Activated CD8-positive, alpha-beta memory T cell treated with anti-CD3 and anti-CD28 coated beads for 24 hours (primary cell): Measurements from ENCODE around the gene VSNL1.

Experiments
- DNase-seq: peaks from one replicate; pipeline ENCODE4 v3.0.0-alpha.2; 2020

Gene VSNL1

DNA sequence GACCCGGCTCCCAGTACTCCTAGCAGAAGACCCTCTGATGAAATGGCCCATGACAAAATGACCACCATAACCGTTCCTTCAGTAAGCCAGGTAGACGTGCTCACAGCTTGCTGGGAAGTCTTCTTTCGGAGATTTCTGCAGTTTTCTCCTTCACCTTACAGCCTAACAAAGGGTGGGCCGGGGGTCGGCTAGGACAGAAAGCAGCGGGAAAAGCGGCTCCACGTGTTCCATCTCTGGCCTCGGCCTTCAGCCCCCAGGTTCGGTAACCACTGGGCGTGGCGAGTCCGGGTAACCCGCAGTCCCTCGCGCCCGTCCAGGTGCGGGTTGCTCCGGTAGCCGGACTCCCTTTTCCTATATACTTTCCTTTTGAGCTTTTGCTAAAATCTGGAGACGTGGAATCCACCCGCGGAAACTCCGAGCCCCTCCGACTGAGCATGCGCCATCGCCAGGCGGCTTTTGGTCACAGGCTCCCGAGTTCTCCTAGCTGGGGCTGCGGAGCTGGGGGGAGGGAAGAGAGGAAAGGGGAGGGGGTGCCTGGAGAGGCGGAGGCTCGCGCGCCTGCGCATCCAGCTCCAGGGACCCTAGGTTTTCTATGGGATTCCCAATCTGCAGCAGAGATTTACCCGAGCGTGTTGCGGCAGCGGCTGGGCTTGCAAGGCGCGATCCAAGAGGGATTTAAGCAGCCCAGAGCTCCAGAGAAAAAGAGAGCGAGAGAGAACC is at the start of gene VSNL1:
VSNL1 (plus strand) TSS at position 604 of the 720 bp plus-strand sequence. CDS start 51,379 bp downstream, outside the sequence.
- DNase-seq, result no peak

DNA sequence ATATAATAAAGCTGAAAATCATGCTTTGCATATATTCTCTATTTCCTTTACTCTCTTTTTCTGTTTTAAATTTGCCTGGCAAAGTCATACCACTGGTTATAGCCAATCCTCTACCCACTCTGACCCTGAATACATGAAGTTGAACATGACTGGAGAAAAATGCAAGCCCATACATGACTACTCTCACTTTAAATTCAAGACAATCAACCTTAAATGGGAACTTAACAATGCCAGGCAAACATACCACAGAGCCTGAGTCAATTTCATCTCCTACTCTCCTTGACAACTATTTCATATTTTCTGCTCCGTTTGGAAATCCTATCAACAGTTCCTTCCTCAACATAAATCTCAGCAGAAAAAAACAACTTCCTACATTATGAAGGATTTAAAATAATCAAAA is 44.9 kb upstream of the VSNL1 start:
- no peak for DNase-seq

DNA sequence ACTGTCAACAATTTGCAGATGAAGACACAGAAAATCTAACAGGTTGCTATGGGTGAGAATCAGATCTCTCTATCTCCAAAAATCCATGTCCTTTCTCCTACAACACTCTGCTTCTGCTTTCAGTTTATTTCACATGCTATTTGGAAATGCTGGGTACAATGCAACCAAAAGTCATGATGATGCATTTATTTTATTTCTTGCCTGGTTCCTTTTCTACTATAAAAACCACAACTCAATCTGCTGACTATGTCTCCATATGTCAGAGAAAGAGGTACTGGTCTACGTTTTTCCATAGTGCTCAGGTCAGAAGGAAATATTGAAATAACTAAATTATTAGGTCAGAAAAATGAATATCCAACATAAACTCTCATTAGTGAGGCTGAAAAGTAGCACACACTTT is 42.8 kb upstream of the VSNL1 start:
- DNase-seq, result no peak

DNA sequence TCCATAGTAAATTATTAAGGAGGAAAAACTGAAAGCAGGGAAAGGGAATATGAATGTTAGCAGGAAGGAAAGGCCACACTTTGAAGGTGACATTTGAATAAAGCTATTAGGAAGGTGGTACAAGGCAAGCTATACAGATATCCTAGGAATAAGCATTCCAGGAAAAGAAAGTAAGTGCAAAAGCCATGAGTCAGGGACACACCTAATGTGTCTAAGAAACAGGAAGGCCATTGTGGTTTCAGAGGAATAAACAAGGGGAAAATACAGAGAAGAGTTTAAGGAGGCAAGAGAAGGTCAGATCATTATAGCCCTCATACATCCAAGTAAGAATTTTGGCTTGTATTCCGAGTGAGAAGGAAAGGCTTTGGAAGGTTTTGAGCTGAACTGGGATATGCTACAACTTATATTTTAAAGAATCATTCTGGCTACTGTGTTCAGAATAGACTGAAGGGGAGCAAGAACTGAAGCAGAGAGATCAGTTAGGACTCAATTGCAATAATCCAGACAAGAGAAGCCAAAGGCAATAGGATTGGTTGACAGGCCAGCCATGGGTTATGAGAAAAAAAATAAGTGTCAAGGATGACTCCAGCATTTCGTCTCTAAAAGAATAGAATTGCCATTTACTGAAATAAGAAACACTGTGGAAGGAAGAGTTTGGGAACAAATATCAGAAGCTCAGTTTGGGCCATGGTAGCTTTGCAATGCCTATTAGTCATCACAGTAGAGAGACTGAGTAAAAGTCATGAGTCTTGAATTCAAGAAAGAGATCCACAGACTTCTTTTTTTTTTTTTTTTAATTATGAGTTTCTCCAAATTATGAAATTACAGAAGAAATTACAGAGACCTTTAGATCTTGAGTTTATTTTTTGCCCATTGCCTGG is 33.5 kb upstream of the VSNL1 start:
- DNase-seq, result no peak

DNA sequence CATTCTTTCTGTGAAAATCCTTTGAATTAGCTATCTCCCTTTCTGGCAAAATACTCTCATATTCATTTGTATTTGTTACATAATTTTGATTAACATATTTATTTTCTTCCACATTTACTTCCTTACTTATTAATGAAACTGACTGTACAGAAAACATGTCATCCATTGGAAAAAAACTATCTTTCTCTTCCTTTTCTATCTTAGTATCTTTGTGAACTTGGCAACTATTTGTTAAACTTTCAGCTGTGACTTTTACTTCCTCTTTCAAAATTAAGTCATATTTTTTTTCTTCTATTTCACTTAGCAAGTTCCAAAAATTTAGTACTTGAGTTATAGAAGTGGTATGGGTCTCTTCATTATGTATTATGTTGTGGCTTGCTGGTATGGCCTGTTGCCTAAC is 24.8 kb upstream of the VSNL1 start:
- DNase-seq, result no peak

DNA sequence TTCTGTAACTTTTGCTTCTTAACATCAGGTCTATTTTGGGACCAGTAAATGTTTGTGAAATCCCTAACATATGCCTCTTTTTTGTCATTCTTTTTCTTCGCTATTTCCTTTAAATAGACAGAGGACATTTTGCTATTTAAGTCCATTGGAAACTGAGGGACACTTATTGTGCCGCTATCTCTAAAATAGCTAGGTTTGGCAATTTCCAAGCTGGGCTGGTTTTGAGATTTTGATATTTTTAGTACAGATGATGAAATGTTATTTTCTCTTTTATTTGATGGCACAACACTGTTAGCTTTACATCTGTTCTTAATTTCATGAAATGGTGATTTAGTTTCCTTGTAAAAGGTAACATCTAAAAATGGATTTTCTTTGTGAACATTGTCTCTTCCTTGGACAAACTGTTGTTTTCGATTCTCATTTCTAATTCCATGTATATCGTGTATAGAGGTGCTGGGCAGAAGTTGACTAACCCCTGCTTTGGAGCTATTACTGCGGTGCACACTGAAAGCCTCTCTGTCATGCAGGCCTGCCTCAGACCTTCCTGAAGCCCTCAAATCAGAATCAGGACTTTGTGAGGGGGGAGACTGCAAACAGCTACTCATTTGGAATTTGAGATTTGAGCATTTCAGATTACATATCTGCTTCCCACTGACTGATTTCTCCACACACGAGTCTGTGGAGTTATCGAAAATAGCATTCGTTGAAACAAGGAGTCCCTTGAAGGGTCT is 22.9 kb upstream of the VSNL1 start:
- DNase-seq, result no peak

DNA sequence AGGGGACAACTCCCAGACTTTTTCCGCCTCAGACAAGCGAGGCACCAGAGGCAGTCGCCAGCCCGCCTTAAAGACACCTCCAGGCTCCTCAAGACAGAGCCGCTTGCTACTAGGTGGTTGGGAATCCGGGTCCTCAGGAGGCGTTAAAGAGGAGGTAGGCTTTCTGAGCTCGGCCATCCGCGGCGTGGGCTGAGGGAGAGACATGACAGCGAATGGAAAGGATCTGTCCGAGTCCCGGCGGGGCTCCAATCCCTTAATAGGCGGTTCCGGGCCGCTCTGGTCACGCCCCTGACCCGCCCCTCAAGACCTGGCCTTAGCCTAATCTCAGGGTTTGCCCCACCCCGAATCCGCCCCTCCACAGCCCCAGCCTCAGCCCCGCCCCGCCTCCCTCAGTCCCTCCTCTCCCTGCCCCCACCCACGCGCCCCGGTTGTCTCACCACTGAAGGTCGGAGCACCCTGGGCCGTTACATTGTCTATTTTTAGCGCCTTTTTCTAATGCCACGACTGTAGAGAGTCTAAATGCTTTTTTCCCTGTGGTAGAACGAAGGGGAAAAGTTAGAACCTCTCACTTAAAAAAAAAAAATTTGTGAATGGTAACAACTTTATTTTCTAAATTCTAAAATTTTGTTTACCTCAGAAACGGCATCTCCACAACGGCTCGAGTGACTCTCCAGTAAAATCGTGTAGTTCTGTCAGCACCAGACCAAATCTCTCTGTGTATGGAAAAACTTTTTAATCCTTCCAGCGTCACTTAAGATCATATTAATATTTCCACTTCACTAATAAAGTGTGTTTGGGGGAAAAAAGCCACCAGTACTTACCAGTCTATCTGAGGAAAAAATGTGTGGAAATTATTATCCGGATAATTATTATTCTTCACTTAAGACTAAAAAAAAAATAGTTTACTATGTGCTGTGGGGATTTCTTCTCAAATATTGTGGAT is 22.0 kb upstream of the VSNL1 start, which contains the start of gene RAD51AP2:
RAD51AP2 (minus strand) TSS at position 229 of the 943 bp plus-strand sequence; CDS start at position 204, 25 bp downstream.
- no peak for DNase-seq

DNA sequence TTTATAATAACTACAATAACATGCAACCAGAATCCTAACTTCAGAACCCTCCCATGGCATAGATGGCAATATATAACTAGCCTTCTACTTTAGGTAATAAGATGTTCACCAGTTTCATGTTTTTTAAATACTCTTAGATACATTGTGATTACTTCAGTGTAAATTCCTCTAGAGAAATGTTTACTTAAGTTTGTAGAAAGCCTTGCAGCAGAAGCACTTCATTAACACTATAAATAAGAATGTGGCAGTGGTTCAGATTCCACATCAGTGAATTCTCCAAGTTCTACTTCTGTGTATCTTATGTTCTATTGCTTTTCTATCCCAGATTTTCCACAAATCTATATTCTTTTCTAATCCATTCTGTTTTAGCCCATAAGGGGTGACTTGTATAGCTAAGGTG is 21.0 kb upstream of the VSNL1 start:
- DNase-seq, result no peak

DNA sequence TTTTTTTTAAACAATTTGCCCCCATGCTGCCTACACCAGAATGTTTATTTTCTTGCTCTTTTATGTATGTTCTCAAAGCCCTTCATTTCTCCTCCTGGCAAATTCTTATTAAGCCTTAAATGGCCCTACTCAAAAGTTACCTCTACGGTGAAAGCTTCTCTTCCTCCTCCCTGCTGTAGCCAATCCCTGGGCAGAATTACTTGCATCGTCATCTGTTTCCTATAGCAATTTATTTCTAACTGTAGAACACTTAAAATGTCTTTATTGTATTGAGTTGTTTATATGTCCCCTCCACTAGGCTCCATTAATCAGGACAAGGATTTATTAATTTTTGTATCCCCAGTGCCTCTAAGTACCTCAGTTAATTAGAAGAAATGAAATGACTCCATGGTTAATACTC is 19.7 kb upstream of the VSNL1 start:
- DNase-seq, result no peak

DNA sequence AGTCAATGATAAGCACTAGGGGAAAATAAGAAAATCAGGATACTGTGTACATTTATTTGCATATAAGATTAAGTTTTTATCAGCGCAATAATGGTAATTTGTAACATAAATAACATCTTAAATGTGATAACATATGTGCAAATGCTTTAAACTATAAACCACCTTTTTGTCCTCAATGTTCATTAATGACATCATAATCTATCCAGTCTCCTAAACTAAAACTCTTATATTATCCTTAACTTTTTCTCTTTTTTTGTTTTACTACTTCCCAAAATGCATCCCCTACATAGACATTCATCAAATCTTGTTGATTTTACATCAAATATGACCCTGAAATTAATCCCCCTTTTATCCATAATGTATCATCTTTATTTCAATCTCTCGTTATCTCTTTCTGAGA is 18.9 kb upstream of the VSNL1 start:
- no peak for DNase-seq

DNA sequence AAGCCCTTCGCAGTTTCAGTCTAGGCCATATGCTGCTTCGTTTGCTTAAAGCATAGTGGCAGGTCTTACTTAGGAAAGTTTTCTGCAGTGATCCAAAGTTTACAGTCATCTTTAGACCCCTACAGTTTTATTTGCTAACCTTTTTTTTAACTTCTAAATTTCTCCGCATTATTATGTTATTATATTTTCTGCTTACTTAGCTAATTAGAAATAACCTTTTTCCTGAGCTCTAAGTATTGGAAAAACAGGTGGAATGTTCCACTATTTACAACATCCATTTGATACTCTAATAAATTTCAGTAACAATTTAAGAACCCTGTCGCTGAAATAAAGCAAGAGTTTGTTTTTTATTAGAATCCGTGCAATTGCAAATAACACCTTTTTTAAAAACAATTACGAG is 18.2 kb upstream of the VSNL1 start:
- no peak for DNase-seq

DNA sequence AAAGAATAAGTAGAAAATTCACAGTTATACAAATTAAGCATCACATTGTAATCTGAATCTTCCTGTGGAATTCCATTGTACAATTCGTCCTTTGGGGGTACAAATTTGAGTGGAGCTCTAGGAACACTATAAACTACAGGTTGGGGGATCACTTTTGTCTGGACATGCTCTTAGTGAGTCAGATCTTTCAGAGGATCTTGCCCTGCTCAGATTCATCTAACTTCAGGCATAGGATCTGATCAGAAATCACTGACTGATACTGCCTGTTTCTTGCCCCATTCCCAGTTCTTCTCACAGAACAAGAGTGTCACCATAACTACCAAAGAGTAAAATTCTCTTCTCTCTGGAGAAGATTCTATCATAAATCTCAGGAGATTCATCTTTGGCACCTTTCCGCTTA is 10.7 kb upstream of the VSNL1 start:
- no peak for DNase-seq

DNA sequence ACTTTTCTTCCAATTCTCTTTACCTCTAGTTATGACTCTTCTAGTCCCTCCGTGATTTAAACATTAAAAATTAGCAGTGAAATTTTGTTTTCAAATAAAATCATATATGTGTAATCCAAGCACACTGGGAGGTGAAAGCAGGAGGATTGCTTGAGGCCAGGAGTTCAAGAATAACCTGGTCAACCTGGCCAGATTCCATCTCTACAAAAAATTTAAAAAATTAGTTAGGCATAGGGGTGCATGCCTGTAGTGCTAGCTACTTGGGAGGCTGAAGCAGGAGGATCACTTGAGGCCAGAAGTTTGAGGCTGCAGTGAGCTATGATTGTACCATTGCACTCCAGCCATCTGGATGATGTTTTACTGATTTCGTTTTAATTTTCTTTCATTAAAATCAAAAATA is 7.0 kb upstream of the VSNL1 start:
- no peak for DNase-seq

DNA sequence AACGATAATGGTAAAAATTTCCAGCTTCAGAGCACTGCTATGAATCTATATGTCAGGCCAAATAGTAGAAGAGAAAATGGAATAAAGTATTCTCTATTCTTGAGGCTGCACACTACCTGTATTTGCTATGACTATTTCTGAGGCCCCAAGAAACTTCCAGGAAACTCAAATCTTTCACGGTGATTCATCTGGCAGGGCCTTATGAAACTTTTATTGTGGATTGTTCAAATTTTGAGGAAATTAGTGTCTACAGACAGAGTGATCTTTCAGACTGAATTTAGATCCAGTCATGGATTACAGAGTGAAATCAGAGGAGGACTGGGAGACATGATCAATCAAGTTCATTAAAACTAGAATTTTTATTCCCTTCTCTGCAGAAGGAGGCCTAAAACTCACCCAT is 4.1 kb upstream of the VSNL1 start:
- DNase-seq, result no peak

DNA sequence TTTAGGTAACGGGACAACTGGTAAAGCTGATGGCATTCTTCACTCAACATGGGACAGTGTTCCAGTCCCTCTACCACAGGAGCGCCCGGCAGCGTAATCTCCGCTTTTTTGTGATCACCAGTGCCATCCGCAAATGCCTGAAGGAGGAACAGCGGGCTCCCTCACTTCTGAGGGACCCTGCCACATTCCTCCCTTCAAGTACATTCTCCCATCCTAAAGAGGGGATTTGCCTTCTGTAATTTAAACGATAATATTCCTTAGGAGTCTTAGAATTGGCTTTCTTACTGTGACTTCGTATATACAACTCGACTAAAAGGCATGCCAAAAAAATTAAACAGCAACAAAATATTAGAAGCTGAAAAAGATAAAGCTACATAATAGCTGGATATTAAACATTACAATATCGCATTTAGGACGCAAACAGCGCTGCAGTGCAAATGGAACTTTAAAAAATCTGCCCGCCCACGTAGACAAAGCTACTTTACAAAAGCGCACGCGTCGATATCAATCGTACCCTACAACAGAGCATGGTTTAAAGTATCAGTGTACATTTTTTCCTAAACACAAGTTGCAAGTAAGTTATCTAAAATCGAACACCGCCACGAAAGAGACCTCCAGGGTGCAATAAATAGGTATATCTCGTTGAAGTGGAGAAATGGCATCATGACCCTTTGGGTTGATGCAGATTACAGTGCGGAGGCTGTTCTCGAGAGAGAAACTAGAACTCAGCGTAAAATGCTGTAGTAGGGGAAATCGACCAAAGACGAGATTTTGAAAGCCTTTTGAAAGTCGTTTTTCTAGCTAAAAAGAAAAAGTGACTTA is 2.3 kb upstream of the VSNL1 start:
- no peak for DNase-seq

DNA sequence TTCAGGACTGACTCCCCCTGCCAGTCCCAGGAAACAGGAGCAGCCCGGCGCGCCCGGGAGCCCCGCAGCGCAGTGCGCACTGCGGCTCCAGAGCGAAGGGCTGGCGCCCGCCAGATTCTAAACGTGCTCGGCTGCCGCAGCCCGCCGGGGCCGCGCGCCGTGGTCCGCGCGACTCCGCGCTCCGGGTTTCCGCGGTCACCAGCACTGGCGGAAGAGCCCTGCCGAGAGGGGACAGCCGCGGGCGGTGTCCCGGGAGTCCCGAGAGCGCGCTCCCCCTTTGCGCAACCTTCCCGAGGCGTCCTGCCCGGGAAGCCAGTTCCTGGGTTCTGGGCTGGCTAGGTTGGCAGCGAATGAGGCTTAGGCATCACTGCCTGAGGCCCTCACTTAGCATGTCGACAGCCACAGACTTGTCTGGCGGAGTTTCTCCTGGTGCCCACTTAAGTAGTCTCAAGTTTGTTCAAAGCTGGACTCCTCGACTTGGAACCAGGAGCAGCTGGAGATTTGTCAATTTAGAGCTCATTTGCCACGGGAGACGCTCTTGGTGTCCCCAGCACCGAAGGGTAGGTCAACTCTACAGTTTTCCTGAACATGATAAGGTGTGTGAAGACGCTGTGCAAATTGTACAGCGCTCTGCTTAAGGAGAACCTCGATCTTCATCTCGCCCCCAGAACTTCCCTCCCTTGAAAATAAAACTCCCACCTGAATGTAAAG is 1.5 kb upstream of the VSNL1 start:
- no peak for DNase-seq

DNA sequence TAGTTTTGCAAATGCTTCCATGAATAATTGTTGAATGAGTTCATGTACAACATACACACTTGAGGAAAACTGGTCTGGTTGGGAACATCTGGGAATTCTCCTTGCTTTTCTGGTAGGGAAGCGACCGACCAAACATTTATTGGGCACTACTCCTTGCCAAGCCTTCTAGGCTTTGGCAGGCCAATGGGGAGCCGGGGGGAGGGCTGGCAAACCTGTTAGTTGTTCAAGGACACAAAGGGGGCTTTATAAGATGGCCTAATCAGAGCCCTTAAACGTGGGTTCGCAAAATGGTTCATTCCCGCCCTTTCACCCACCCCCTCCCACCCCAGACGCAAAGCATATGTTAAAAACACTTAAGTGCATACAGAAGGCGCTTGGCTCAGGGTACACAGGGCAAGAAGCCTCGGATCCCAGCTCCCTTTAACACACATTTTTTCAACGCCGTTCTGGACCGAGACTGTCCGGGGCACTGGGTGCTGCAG is 844 bp upstream of the VSNL1 start:
- no peak for DNase-seq

DNA sequence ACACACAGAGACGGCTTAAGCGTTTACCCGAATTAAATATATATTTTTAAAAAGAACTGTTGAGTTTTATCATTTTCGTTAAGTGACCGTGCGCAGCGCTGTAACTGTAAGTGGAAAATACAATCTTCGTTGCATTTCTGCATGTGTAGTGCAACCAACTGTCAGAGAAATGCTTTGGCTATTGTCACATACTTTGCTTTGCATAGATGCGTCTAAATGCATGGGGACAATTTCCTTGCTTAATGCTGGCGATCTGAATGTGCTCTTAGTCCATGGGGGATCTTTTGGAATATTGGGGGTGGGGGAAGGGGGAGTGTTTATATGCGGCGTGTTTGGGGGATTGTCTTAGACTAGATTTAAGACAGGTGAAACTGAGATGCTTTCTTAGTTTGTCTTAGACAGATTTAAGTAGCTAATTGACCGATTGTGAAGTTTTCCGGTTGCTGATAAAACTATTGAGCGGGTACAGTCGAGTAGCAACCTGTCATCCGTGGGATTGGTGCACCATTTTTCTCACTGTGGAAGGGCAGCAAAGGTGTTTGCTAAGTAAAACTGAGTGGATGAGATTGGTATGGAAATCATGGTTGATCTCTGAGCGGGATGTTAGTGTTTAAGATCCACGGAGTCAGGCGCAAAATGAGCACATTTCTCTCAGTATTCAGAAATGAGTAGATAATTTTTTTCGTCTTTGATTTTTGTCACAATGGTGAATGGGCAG is 476 bp downstream of the VSNL1 start:
- DNase-seq, result no peak

DNA sequence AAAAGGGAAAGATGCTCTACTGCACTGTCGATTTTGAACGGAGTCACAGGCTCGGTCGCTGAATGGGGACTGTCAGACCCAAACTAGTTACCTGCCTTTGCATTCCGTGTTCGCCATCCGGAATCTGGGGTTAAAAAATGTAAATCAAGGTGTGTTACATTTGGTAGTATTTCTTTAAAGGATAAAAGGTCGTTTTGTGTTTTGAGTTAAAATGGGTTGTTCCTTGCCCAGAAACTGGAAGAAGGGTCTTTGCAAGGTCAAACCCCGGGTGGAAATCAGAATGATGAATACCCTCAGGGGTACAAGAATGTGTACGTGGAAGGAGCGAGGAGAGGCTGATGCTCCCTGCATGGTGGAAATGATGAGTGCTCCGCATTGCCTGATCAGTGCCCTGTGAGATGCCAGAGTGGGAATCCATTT is 1.0 kb downstream of the VSNL1 start:
- DNase-seq, result no peak

DNA sequence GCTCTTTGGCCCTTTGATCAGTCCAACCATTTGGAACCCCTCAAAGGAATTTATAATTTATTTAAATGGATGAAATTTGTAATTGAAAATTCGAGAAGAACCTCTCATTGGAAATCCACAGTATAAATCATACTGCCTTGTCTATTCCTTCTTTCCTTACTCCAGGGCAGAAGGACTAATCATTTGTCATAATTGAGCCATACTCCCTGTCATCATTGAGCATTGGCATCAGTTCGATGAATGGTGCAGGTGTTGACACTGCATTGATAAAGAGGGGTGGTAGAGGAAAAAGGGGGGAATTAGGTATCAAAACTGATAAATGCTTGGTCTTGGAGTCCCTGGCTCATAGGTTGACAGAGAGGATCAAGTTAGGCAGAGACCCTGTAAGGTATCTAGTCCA is 2.0 kb downstream of the VSNL1 start:
- DNase-seq, result no peak
